GM21447 (cell line): ENCODE results near the gene ABI2.
"Not testable (repeated sequence)": the region's sequence is repeated elsewhere in the genome, so short reads cannot be mapped to it uniquely, and the experiment has no call there.

ENCODE experiments used
- ATAC-seq: cut with Tn5 transposase; IDR thresholded peaks from one replicate; pipeline ENCODE4 v1.9.1; 2021; ENCODE audit not compliant: unreplicated experiment

ABI2 gene

DNA sequence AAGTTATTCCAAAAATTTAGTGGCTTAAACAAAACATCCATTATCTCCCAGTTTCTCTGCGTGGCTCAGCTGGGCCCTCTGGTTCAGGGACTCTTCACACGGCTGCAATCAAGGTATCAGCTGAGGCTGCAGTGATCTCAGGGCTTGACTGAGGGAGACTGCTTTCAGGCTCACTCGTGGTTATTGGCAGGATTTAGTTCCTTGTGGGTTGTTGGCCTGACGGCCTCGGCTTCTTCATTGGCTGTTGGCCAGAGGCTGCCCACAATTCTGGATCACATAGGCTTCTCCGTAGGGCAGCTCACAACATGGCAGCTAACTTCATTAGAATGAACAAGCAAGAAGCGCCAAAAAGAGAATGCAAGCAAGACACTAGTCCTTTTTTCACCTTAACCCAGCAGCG lies 90.1 kb downstream of the ABI2 start:
- no peak for ATAC-seq

DNA sequence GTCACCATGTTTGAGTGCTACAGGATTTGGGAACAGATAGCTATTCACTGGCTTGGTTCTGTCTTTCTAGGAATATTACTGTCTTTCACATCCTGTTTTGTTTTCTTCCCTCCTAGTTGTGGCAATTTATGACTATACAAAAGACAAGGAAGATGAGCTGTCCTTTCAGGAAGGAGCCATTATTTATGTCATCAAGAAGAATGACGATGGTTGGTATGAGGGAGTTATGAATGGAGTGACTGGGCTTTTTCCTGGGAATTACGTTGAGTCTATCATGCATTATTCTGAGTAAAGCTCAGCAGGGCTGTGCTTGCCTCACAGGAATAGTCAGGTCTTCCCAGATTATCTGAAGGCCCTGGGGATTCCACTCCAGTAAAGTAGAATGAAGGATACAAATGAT lies 98.9 kb downstream of the ABI2 start:
- ATAC-seq, result no peak

DNA sequence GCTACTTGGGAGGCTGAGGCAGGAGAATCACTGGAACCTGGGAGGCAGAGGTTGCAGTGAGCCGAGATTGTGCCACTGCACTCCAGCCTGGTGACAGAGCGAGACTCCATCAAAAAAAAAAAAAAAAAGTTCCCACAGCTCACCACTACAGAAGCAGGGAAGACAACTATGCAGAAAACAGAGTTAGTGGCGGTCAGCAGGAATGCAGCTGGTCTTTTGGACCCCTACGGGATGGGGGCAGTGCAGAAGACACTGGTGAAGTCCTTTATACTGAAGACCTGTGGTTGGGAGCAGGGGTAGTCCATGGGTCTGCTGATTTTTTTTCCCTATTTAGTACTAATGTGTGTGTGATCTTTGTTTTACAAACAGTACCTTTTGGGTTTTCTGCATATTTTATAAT lies 101.4 kb downstream of the ABI2 start:
- ATAC-seq, result not testable (repeated sequence)

DNA sequence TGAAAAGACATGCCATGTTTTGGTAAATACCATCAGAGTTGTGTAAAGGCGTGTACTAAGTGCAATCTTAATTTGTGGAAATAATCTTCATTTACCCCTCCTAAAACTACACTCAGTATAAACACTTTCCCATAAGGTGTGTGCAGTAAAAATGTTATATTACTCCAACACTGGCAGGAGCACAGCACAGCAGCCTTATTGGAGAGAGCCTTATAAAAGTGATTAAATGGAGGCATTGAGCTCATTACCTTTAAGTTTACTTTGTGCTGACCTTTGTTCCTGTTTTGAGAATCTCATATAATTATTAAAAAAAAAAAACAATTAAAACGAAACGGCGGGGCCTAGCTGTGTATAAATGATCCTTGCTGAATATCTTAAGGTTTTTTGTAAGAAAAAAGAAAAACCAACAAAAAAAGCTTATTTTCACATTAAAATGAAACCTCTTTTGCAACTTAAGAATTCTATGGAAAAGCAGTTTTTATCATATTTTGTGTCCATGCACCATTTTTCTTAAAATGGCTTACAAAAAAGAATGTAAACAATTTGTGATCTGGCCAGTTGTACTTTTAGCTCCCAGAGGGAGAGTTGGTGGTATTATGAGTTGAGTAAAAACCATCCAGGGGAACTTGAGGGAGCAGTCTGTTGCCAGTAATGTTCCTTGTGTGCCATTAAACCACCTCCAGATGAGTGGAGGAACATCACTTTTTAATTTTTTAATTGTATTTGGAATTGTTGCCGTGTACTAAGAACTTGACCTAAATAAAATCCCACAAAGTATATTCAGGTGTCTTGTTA lies 103.4 kb downstream of the ABI2 start:
- ATAC-seq, result no peak

DNA sequence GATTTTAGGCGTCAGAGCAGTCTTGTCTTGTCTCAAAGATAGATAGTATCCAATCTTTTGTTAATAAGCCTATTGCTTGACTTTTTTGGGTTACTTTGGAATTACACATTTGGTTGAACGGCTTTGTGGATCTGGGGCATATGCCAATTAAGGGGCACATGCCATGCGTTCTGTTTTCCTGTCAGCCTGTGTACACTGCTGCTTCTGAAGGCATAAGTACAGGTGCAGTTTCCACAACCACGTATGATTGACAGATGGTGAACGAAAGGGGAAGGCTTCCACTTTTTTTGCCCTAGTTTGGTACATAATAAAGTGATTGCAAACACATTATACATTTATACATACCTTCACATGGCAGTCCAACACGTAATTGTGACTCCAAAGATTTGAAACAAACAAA lies 104.6 kb downstream of the ABI2 start:
- no peak for ATAC-seq

DNA sequence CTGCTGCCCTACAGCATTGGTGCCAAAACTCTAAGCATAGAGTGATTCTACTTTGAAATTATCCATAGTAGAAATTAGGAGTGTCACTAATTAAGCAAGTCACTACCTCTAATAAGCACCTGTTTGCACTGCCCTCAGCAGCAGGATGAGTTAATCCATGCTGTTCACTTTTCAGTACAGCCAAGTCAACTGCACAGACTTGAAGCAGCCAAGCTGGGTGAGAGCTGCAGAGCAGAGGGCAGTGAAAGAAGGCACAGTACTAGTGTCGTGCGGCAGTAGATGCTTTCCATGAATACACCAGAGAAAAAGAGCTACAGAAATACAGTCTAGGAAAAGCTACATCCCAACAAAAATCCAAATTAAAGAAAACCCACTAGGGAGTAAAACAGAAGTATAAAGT lies 108.3 kb downstream of the ABI2 start:
- no peak for ATAC-seq

DNA sequence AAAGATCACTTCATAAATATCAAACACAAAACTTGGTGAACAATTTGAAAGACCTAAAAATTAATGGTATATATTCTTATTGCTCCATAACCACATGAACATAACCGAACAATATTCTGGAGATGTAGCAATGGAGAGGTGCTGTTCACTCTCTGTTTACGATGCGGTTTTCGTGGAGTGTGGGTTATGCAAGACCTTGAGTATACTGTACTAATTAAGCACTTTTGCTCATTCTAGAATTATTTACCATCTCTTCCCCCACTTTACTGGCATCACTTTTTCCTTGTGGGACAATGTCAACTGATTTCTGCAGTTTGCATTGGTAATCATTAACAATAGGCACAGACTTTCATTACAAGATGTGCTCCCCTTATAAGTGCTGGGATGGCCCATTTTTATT lies 109.3 kb downstream of the ABI2 start:
- no peak for ATAC-seq

DNA sequence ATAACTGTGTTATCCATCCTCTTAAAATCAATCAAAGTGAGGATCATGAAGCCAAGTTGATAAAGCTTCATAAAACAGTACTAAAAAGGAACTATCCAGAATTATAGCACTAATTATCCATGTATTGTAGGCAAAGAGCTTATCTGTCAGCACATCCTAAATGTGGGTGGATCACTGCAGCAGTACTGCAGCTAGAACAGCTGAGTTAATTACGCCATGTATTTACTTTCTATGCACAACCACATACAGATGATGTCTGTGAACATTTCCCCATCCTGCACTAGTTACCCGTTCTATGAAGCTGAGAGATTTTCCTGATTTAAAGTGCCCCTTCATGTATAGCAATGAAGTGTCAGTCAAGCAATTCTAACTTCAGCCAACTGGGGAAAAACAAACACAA lies 110.3 kb downstream of the ABI2 start:
- ATAC-seq, result no peak

DNA sequence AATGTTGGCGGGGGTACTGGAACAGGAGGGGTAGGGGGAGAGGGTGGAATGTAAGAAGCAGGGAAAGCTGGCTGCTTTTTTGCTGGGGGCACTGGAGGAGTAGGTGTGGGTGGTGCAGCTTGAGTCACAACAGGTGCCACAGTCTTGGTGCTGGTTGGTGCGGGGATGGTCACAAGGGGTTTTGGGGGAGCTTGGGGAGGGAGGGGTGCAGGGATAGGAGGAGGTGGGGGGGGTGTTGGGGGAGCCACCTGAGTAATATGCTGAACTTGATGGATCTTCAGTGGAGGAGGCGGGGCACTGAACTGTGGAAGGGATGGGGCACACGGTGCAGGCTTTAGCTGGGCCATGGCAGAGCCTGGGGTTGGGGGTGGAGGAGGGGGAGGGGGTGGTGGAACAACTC lies 112.5 kb downstream of the ABI2 start:
- no peak for ATAC-seq

DNA sequence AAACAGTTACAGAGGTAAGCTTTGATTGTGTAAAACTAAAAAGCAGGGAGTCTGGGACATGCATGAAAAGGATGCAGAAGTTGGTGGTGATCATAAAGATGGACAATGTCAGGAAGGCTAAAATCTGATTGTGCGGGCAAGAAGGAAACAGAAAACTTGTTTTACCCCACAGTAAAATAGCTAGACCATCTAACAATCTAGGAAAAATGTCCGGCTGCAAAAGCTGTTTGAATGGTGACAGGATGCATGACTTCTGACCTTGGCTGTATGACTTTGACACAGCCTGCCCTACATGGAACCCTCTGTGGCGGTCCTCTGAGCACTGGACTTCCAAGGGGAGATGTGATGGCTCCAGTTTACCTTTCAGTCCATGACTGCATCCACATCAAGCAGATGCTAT lies 113.3 kb downstream of the ABI2 start:
- ATAC-seq, result no peak

DNA sequence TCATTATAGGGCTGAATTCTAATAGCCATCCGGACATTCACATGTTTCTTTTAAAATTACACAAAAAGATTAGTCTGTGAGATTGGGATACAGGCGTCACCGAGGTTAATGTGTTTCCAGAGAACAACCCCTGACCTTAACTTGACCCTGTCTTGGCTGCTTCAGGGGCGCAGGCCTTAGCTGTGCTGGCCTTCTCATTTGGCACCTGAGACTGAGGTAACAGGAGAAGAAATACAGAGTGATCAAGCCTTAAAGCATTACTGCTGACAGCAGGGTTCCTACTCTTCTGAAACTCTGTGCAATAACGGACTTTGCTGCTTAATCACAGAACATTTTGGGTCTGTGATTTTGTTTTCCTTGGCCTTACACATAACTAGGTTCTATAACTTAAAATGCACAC lies 114.3 kb downstream of the ABI2 start:
- ATAC-seq, result no peak

DNA sequence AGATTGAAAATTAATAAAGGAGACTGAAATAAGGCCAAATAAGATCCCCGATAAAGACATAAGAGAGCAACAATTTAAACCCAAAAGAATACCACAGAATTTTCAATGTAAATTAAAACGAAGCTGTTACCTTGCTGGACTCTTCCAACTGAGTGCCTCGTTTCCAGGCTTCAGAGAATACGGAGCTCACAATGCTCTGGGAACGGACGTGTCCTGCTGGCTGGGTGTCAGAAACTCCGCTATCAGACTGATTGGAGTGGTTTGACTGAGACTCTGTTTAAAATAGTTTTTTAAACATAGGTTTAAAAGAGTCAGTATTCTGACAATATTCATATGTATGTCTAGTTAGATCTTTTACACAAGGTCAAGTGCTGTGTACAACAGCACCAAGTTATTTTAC lies 116.5 kb downstream of the ABI2 start:
- no peak for ATAC-seq

DNA sequence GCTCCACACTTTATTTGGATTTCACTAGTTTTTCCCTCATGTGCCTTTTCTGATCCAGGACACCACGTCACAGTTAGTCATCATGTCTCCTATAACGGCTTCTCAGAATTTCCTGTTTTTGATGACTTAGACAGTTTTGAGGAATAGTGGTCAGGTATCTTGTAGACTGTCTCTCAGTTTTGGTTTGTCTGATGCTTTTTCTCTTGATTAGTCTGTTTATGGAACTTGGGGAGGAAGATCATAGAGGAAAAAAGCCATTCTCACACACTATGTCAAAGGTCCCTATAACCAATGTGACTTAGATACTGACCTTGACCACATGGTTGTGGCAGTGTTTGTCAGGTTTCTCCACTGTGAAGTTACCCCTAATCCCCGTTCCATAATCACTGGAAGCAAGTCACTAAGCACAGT lies 117.9 kb downstream of the ABI2 start:
- ATAC-seq, result no peak

DNA sequence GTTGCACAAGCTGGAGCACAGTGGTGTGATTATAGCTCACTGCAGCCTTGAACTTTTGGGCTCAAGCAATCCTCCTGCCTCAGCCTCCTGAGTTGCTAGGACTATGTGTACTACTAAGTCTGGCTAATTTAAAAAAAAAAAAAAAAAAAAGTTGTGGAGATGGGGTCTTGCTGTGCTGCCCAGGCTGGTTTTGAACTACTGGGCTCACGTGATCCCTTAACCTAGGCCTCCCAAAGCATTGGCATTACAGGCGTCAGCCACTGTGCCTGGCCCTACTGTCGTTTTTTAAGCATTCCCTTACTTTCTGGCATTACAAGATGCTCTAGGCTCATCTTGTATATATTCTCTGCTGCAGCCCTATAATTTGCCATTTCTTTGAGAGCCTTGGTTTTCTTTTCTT lies 118.6 kb downstream of the ABI2 start:
- ATAC-seq, result no peak

DNA sequence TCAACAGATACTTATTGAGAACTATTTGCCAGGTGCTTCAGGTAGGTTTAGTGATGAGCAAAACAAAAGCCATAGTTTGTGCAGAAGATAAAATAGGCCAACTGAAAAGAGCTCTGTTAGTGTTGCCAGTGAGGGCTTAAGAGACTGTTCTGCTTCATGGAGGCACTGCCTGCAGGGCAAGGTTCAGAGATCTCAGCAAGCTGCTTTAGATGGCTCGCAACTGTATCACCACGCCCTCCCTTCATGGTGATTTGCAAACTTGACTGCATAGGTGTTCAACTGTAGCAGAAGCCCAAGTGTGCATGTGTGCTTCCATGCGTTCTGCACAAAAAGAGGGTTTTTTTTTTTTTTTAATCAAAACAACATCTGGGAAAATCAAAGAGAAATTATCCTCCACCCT lies 122.4 kb downstream of the ABI2 start:
- ATAC-seq, result no peak

DNA sequence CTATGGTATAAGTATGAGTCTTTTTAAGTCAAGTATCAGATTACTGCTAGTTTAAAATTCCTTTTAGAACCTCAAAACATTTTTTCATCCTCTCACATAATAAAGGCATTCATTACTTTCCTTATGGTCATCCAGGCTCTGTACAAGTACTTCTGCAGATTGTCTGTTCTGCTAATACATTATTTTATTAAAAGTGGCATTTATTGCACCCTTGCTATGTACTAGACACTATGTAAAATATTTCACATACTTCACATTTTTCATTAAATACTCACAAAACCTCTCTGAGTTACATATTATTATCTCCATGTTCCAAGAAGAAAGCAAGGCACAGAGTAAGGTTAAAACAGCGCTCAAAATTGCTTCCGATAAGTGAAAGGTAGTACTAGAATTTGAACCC lies 122.8 kb downstream of the ABI2 start:
- ATAC-seq, result no peak

DNA sequence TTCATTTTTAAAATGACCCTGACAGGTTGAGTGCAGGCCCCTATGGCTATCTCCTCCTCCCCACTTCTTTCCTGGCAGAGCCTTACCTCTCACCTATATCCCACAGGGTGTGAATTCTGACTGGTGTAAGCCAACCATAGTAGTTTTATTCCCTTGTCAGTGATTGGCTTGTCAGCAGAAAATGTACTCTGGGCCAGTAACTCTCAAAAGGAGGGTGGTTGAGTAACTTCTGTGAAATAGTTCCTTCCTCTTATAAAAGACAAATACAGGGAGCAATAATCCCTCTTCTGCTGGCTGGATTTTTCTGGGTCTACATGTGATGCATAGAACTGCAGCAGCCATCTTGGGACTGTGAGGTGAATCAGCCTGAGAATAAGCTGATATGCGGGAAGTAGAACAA lies 123.5 kb downstream of the ABI2 start:
- no peak for ATAC-seq

DNA sequence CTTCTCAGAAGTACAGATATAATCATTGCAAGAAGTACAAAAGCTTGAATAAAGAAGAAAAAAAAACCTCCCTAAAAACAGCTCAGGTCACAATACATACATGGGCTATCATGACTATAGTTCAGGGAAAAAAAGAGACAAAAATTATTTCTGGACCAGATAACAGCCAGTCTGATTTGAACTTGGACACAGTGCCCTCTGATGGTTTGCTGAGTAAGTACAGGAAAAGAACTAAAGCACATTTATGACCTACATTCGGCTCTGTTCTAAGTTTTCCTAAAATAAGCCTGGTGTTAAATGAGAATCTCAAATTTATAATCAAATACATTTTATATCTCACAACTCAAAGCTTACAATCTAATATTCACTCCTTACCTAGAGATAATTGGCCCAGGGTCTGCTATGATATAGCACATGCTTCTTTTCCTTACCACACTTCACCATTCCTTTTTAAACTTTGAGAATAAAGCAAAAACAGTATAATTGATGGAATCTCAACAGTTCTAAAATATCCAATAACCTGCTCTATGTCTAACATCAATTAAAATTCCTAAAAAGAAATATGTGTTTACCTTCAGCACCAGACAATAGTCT lies 125.8 kb downstream of the ABI2 start:
- no peak for ATAC-seq

DNA sequence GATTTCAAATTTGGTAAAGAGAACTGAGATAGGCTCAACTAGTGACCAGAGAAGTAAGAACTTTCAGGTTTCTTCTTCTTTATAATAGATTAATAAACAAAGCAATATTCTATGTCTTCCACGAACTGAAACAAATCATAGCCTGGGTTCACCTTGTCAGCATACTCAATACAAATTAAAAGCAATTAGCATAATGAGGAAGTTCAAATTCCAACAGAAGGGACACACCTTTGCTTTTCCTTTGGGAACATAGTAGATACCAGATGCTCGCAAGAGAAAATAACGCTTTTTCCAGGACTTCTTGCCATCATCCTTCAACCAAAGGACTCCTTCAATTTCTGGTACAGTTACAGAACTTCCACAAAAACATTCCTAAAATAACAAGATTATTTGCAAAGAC lies 127.0 kb downstream of the ABI2 start:
- ATAC-seq, result no peak

DNA sequence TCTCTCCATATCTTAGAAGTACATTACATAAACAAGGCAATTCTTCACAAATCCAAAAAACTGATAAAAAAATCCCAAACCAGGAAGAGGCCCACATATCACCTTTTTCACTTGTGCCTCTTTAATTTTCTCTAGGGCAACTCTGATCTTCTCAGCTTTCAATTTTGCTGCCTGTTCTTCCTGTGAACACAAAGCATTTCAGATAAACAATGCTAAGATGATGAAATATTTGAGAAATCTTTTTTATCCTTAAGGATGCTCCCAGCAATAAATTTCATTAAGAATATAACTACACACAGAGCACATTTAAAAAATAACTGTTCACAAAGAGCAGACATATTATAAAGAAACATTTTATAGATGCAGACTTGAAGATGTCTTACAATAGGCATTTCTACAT lies 133.6 kb downstream of the ABI2 start:
- ATAC-seq, result no peak

DNA sequence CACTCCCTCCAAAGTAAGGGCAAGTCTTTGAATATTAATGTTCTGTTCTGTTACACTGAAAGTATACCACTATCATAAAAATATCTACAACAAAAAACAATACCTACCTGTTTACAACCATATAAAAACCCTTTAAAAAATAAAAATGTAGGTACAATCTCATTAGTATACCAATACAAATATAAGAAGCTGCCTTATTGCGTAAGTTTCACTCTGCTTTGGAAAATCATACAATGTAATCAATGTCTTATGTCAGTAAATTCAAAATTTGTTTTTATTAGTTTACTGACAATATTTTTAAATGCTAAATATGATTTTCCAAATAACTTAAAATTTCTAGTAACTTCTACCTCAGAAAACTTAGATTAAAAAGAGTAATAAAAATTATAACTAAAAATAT lies 134.1 kb downstream of the ABI2 start:
- no peak for ATAC-seq

DNA sequence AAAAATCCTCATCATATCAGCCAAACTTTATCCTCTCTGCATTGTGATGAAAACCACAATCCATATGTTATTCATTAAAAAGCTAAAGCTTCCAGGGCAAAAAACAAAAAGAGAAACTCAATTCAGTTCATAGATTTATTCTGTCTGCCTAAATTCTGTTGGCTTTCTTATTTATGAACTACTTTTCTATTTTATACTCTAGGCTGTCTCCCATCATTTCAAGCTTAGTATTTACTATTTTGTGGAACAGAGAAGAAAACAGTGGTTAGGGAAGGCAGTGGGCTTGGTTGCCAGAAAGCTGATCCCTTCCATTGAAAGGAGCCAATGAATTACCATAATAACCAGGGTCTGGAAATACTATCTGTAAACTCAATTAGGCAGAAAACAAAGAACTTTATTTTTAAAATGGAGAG lies 135.1 kb downstream of the ABI2 start:
- no peak for ATAC-seq

DNA sequence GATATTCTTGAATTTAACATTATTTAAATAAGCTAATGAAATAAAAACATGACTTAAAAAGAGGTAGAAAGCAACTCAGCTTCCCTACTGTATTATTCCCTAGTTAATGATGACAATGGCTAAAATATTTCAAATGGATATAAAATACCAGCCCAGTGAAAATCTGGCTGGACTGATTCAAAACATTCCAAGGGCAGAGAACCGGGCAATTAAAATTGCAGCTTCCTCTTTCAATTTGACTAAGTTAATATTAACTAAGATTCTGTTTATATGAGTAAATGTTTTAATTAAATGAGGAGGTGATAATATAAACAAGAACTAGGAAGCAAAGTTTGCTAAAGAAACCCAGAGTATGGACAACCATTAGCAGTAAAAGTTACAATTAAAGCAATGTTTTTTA lies 141.4 kb downstream of the ABI2 start:
- no peak for ATAC-seq
